NCI-H128 (cell line): Measurements from ENCODE around the gene AKAP1.

Source experiments
- DNase-seq: peaks from one replicate; lab custom pipeline; 2025; ENCODE audit not compliant: unreplicated experiment; lab: John Stamatoyannopoulos, UW

AKAP1 gene

GRCh38 chr17:57158795-57159194 is 73.7 kb downstream of the AKAP1 start:
- DNase-seq = no peak

- no peak for DNase-seq
Observed at GRCh38 chr17:57160624-57161023, 75.6 kb downstream of the AKAP1 start.

- DNase-seq = no peak
Observed at GRCh38 chr17:57164814-57165213, 79.8 kb downstream of the AKAP1 start.

- DNase-seq = no peak
Observed at GRCh38 chr17:57165754-57166153, 80.7 kb downstream of the AKAP1 start.

- DNase-seq = no peak
Observed at GRCh38 chr17:57166803-57167202, 81.8 kb downstream of the AKAP1 start.

GRCh38 chr17:57168695-57169094 is 83.6 kb downstream of the AKAP1 start:
- DNase-seq = no peak

- no peak for DNase-seq
Observed at GRCh38 chr17:57170866-57171265, 85.8 kb downstream of the AKAP1 start.
